ENCODE measurements around the gene HS6ST2.

Gene HS6ST2

DNA sequence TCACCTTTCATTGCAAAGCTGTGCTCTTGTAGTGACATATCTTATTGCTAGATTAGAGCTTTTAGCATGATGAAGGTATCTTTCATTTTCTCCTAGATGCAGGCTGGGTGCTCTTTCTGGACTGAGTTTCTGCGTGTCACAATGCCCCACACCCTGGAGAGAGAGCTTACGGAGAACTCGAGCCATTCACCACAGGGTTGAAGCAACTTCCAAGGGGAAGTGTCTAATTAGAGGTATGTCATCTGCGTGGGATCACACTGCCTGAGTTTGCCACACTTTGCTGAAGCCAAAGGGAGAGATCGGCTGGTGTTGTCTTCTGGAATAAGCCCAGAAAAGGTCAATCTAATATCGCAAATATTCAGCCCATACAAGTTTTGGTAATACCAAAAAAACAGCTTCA, 290.3 kb downstream of the HS6ST2 start:
- TF ChIP-seq, protein P1, sequence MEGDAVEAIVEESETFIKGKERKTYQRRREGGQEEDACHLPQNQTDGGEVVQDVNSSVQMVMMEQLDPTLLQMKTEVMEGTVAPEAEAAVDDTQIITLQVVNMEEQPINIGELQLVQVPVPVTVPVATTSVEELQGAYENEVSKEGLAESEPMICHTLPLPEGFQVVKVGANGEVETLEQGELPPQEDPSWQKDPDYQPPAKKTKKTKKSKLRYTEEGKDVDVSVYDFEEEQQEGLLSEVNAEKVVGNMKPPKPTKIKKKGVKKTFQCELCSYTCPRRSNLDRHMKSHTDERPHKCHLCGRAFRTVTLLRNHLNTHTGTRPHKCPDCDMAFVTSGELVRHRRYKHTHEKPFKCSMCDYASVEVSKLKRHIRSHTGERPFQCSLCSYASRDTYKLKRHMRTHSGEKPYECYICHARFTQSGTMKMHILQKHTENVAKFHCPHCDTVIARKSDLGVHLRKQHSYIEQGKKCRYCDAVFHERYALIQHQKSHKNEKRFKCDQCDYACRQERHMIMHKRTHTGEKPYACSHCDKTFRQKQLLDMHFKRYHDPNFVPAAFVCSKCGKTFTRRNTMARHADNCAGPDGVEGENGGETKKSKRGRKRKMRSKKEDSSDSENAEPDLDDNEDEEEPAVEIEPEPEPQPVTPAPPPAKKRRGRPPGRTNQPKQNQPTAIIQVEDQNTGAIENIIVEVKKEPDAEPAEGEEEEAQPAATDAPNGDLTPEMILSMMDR (IDR thresholded peaks at IDR 0.05; ENCODE audit: low read depth, low read length) = no peak
- no peak for DNase-seq (ENCODE audit: extremely low read depth, low read depth)

GRCh38 chrX:132665676-132666075, 292.8 kb downstream of the HS6ST2 start:
- TF ChIP-seq, protein P1 (IDR thresholded peaks at IDR 0.05; ENCODE audit: low read depth, low read length) = no peak
- DNase-seq (ENCODE audit: extremely low read depth, low read depth) = no peak

GRCh38 chrX:132664273-132664672, 294.2 kb downstream of the HS6ST2 start:
- TF ChIP-seq, protein P1 (IDR thresholded peaks at IDR 0.05; ENCODE audit: low read depth, low read length) = no peak
- DNase-seq (ENCODE audit: extremely low read depth, low read depth) = no peak

GRCh38 chrX:132662844-132663243, 295.6 kb downstream of the HS6ST2 start:
- DNase-seq (ENCODE audit: extremely low read depth, low read depth) = no peak
- TF ChIP-seq, protein P1 (IDR thresholded peaks at IDR 0.05; ENCODE audit: low read depth, low read length) = no peak

DNA sequence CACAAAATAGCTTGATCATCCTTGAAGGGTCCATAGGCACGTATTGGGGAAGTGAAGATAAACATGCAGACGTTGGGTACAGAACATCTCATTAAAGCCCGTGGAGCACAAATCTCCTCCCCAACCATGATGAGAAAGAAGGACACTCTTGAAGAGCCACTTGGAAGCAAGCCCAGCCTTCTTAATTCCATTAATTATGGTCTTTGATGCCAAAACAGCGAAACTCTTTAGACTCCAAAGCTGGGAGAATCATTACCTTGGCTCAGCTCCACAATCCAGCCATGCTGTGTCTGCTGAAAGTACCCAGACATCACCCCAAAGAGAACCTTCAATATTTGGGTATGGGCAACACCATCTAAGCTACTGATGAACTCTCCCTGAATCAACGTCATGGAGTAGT, 300.6 kb downstream of the HS6ST2 start:
- DNase-seq (ENCODE audit: extremely low read depth, low read depth) = no peak
- TF ChIP-seq, protein P1 (IDR thresholded peaks at IDR 0.05; ENCODE audit: low read depth, low read length) = no peak

DNA sequence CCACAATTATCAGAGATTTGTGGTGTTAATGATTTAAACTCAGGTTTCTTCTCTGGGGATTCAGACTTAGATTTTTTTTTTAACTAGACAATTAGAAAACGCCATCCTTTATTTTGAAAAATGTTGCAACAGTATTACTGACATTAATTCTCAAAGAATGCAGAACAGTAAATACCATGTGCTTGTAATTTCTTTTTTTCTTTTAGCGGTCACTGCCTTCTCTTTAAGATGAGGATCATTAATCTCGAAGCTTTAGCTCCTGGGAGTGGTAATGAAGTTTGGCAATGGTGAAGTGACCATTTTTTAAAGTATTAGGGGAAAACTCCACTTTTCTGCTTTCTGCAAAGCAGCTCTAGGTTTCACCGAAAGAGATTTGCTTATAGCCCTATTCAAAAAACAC, 305.6 kb downstream of the HS6ST2 start:
- DNase-seq (ENCODE audit: extremely low read depth, low read depth) = no peak
- TF ChIP-seq, protein P1 (IDR thresholded peaks at IDR 0.05; ENCODE audit: low read depth, low read length) = no peak

DNA sequence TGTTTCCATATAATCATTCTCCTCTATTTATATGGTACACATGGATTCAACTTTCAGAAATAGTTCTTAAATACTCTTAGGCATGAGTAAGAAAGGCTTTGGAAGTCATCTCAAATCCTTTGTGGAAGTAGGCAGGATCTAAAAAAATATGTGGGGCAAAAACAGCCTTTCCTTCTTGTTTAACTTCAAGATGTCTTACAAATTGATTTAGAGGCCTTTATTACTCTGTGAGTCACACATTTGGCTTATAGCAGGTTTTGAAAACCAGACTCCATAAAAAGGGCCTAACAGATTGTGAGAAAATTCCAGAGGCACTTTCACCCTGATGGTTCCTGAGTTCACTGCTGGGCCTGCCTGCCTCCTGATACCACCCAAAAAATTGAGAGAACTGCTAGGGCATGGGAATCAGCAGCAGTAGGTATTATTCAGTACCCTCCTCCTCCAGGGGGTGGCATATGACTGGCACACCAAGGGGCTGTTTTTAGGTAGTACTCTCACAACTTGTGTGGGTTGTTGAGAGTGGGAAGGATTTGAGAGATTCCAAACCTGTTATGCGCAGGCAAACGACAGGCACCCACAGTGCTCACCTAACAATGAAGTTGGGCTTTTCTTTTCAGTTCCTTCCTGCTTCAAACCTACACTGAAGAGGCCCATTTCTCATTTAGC, 306.9 kb downstream of the HS6ST2 start:
- DNase-seq (ENCODE audit: extremely low read depth, low read depth) = no peak
- TF ChIP-seq, protein P1 (IDR thresholded peaks at IDR 0.05; ENCODE audit: low read depth, low read length) = no peak; the same call in 1 of the 2 replicates

Data from AG09319 (cell line).